RWPE1 (cell line): ENCODE data around the gene CYP19A1.

Experiments used
- CTCF ChIA-PET: fragments of 350-600 bp; sonication (Branson Sonifier 250); formaldehyde crosslinking; extraction: SDS; loops from one replicate; lab custom pipeline; 2021; lab: Yijun Ruan, JAX
- POLR2A ChIA-PET: fragments of 400-600 bp; formaldehyde crosslinking; extraction: SDS; loops from one replicate; lab custom pipeline; 2020; ENCODE audit warnings: antibody characterized with exemption; ENCODE audit not compliant: low non-redundant PET; lab: Yijun Ruan, JAX
- DNase-seq: peaks from one replicate; pipeline ENCODE4 v3.0.0; 2012; ENCODE audit warnings: low spot score
- H3K27ac ChIP-seq: fragments of 450-650 bp; 2 replicates; pipeline ENCODE4 v1.5.1; 2017
- TF ChIP-seq, protein P1 (sequence below): fragments of 450-650 bp; conservative IDR thresholded peaks from 2 replicates; pipeline ENCODE4 v1.5.1; 2017; ENCODE audit warnings: low read depth, mild to moderate bottlenecking

The CYP19A1 gene

DNA sequence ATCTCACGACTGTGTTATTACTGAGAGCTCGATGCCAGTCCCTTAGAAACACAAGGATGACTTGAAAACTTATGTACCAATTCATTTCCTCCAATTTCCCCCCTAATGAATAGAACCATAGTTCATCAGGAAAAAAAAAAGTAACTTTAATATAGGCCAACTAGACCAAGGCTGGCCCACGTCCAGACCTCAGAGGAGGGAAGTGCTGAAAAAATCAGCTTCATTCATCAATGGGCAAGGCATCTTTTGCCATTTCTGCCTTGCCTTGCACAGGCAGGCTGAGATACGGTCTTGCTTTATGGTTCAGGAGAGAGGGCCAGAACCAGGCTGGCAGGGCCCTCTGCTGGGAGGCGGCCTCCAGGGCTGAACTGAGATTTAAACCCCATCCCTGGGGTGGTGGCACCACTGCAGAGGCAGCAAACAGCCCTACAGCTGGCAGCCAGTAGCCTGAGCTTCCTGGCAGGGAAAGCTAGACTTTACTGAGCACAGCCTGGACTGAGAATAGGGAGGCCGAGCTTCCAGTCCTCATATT lies 139.6 kb downstream of the CYP19A1 start:
- TF ChIP-seq, protein P1, sequence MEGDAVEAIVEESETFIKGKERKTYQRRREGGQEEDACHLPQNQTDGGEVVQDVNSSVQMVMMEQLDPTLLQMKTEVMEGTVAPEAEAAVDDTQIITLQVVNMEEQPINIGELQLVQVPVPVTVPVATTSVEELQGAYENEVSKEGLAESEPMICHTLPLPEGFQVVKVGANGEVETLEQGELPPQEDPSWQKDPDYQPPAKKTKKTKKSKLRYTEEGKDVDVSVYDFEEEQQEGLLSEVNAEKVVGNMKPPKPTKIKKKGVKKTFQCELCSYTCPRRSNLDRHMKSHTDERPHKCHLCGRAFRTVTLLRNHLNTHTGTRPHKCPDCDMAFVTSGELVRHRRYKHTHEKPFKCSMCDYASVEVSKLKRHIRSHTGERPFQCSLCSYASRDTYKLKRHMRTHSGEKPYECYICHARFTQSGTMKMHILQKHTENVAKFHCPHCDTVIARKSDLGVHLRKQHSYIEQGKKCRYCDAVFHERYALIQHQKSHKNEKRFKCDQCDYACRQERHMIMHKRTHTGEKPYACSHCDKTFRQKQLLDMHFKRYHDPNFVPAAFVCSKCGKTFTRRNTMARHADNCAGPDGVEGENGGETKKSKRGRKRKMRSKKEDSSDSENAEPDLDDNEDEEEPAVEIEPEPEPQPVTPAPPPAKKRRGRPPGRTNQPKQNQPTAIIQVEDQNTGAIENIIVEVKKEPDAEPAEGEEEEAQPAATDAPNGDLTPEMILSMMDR, result no peak
- ChIA-PET POLR2A (no interaction called here), CTCF (interaction anchor here (1.7 kb wide), 1 partner anchor 36 kb away, joined by 6 read pairs; no protein-coding TSS in a partner anchor)

DNA sequence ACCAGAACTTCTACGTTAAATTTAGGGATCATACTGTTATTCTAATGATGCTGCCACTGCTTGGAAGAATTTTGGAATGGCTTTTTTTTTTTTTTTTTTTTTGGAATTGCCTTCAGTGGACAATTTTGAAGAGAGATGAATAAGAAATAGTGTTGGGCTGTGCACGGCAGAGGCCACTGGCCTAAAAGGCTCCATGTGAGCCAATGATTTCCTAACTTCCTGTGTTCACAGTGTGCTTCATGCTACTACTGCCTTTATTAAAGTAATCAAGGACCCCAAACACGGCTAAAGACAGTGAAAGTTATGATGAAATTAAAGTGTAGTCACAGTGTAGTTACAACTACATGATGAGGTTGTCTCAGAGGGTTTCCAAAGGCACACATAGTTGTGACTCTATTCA lies 142.9 kb downstream of the CYP19A1 start:
- CTCF ChIA-PET, result interaction anchor here (6.1 kb wide), 1 partner anchor 32 kb away, joined by 60 read pairs; no protein-coding TSS in a partner anchor
- no peak for DNase-seq
- POLR2A ChIA-PET, result interaction anchor here (0.5 kb wide), 1 partner anchor 268 kb away, joined by 3 read pairs; no protein-coding TSS in a partner anchor
- TF ChIP-seq, protein P1, result no peak
- H3K27ac ChIP-seq, result no peak overlapping the region

More for the DNA sequence above, 139.6 kb downstream of the CYP19A1 start:
- no peak overlapping the region for H3K27ac ChIP-seq
- DNase-seq, result no peak

DNA sequence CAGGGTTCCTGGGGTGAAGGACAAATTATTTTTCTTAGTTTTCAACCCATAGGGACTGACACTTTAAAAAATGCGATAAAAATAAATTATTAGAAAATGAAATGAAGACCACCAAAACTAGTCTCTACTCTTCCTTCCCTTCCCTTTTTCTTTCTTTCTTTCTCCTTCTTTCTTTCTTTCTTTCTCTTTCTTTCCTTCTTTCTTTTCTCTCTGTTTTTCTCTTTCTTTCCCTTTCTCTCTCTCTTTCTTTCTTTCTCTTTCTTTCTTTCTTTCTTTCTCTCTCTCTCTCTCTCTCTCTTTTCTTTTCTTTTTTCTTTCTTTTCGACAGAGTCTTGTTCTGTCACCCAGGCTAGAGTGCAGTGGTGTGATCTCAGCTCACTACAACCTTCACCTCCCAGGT lies 144.4 kb downstream of the CYP19A1 start:
- no peak overlapping the region for H3K27ac ChIP-seq
- TF ChIP-seq, protein P1, result no peak
- ChIA-PET POLR2A (no interaction called here), CTCF (interaction anchor here (6.1 kb wide), 1 partner anchor 31 kb away, joined by 60 read pairs; no protein-coding TSS in a partner anchor)
- DNase-seq, result no peak

DNA sequence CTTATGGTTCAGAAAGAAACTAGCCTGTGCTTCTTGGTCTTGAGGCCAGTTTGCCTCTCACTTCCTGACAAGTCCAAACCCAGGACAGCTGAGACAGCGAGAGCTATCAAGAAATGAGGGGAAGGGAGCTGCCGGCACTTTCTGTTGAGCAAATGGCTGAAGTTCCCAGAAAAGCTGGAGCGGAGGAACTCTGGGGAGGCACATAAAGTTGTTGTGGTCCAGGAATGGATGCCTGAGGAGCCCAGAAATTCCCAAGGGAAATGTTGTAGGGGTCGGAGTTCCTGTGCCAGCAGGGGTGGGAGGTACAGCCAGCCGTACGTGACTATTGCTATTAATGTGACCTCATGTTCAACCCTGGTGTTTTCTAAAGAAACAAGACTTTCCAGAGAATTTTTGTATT lies 144.9 kb downstream of the CYP19A1 start:
- no peak overlapping the region for H3K27ac ChIP-seq
- no peak for DNase-seq
- POLR2A ChIA-PET, result no interaction called here
- TF ChIP-seq, protein P1, result no peak
- CTCF ChIA-PET, result interaction anchor here (0.6 to 6.1 kb wide), 9 partner anchors 10 to 306 kb away, joined by 3 to 60 read pairs (median 4); no protein-coding TSS in a partner anchor

DNA sequence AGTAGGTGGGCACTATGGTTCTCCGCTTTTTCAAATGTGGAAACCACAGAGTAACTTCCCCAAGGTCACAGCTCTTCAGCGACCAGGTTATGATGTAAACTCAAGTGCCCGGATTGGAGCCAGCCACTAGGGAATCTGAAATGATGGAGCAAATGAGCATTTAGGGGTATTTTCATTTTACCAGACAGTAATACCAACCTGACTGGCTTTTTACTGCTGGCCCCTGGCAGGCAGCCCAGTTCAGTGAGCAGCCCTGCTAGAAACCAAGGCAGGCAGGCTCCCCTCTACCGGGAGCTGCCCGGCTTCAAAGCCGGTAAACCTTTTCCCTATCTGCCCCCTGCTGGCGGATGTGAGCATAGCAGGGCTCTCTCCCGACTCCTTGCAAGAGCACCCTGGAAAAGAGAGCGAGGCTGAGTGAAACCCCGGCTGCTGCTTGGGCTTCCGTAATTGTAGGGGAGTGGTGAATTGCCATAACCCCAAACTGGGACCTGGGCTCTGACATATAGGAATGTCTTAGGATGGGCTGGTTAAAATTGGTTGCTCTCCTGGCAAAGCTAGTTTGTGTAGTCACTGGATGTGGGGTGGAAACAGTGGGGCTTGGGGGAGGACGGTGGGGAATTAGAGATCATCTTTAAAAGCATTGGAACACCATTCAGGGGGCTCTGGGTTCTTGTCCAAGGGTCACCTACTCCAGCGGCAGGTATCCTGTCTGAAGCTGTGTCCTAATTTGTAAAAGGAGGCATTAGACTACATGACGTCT lies 145.7 kb downstream of the CYP19A1 start:
- ChIA-PET CTCF (interaction anchor here (0.6 to 6.1 kb wide), 22 partner anchors 10 to 631 kb away, joined by 3 to 60 read pairs (median 4); no protein-coding TSS in a partner anchor), POLR2A (interaction anchor here (0.5 kb wide), 1 partner anchor 190 kb away, joined by 3 read pairs; no protein-coding TSS in a partner anchor)
- DNase-seq, result peak; percentile 76
- no peak overlapping the region for H3K27ac ChIP-seq
- TF ChIP-seq, protein P1, result peak; percentile 97

DNA sequence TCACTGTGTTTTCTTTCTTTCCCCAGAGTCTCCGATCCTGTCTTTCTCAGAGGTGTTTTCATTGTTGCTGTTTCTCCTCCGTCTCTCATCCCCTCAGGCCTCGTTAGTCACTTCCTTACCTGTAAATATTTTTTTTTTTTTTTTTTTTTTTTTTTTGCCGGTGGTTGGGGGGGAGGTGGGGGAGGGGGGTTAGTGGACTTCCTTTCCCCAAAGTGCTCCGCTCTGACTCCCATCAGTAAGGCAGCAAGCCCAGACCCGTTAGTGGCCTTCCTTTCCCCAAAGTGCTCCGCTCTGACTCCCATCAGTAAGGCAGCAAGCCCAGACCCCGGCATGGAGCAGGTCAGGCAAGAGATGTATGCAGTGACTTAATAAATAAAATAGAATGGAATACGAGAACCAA lies 146.6 kb downstream of the CYP19A1 start:
- DNase-seq, result peak; percentile 29
- POLR2A ChIA-PET, result interaction anchor here (0.7 kb wide), 1 partner anchor 29 kb away, joined by 10 read pairs; no protein-coding TSS in a partner anchor
- TF ChIP-seq, protein P1, result no peak
- CTCF ChIA-PET, result interaction anchor here (0.5 to 6.1 kb wide), 9 partner anchors 9 to 630 kb away, joined by 3 to 60 read pairs (median 4); no protein-coding TSS in a partner anchor
- H3K27ac ChIP-seq, result no peak overlapping the region
